H1 (cell line): Measurements from ENCODE around the gene ITGB8. TPM values are rescaled to one million over a fixed set of nuclear protein-coding genes. Genes with fewer than 3 reads are reported as not detected.

Experiments
- CTCF ChIA-PET: fragments of 300-600 bp; sonication (Branson Sonifier 250); formaldehyde crosslinking; loops from one replicate; lab custom pipeline; 2021; ENCODE audit not compliant: partially characterized antibody; lab: Charles Lee
- POLR2A ChIA-PET: fragments of 300-600 bp; sonication (Branson Sonifier 250); formaldehyde crosslinking; loops from one replicate; lab custom pipeline; 2021; ENCODE audit warnings: inconsistent platforms; ENCODE audit not compliant: partially characterized antibody; lab: Charles Lee
- DNase-seq, 2 experiments: peaks; one replicate each; pipeline versions ENCODE4 v3.0.0 to v3.0.0-alpha.2; 2010 to 2022; ENCODE audit warnings: low spot score in 2 of 2, low read depth in 1 of 2, mixed read lengths in 1 of 2
- FAIRE-seq: peaks from 2 replicates; lab custom pipeline; 2011; peaks lifted over from hg19 to GRCh38; lab: Jason Lieb, UNC
- H2AFZ ChIP-seq: 2 replicates; pipeline ENCODE4 v1.8.1; 2012; ENCODE audit warnings: low read length, inconsistent platforms
- H2AK5ac ChIP-seq: 2 replicates; pipeline ENCODE4 v1.6.1; 2013; ENCODE audit warnings: low read depth, low read length
- H2BK120ac ChIP-seq: replicated peaks from 2 replicates; pipeline ENCODE3; 2013; ENCODE audit warnings: low read depth, low read length, inconsistent platforms
- H2BK12ac ChIP-seq: 2 replicates; pipeline ENCODE4 v1.6.1; 2013; ENCODE audit warnings: low read depth, low read length
- H2BK15ac ChIP-seq: 2 replicates; pipeline ENCODE4 v1.6.1; 2013; ENCODE audit warnings: low read length
- H2BK20ac ChIP-seq: 2 replicates; pipeline ENCODE4 v1.6.1; 2013; ENCODE audit warnings: low read length
- H2BK5ac ChIP-seq: 2 replicates; pipeline ENCODE4 v1.6.1; 2013; ENCODE audit warnings: low read depth, low read length
- H3K14ac ChIP-seq: 2 replicates; pipeline ENCODE4 v1.6.1; 2013; ENCODE audit warnings: inconsistent platforms; ENCODE audit not compliant: insufficient read length
- H3K18ac ChIP-seq: 2 replicates; pipeline ENCODE4 v1.6.1; 2013; ENCODE audit warnings: low read length; ENCODE audit errors: extremely low read depth
- H3K23ac ChIP-seq: 2 replicates; pipeline ENCODE4 v1.6.1; 2013; ENCODE audit warnings: inconsistent platforms; ENCODE audit not compliant: insufficient read length
- H3K23me2 ChIP-seq: 2 replicates; pipeline ENCODE4 v1.6.1; 2013; ENCODE audit warnings: low read depth, low read length
- H3K27ac ChIP-seq: 2 replicates; pipeline ENCODE4 v1.6.1; 2011; ENCODE audit warnings: low read depth, low read length, inconsistent platforms
- H3K27me3 ChIP-seq, 4 experiments: replicated peaks in 1 of 4; 1 replicate in 1 of 4; 2 replicates in 3 of 4; pipeline versions ENCODE4 v1.6.1 to v1.8.1; 2011 to 2013; ENCODE audit warnings: low read length in 3 of 4, mild to moderate bottlenecking in 3 of 4, inconsistent platforms in 2 of 4, mixed read lengths in 2 of 4, moderate library complexity in 1 of 4; ENCODE audit not compliant: control insufficient read depth in 3 of 4, insufficient read depth in 3 of 4; ENCODE audit errors: extremely low read depth in 1 of 4
- H3K36me3 ChIP-seq, 4 experiments: 2 replicates each; pipeline versions ENCODE4 v1.6.1 to v1.8.1; 2011 to 2013; ENCODE audit warnings: mild to moderate bottlenecking in 4 of 4, low read length in 3 of 4, moderate library complexity in 2 of 4, control low read depth in 1 of 4, inconsistent platforms in 1 of 4; ENCODE audit not compliant: insufficient read depth in 4 of 4, control insufficient read depth in 2 of 4
- H3K4ac ChIP-seq: replicated peaks from 2 replicates; pipeline ENCODE3; 2013; ENCODE audit warnings: low read length, low read depth, mixed read lengths, inconsistent platforms; ENCODE audit not compliant: insufficient read length
- H3K4me1 ChIP-seq, 4 experiments: replicated peaks in 1 of 4; 1 replicate in 1 of 4; 2 replicates in 3 of 4; pipeline versions ENCODE4 v1.6.1 to v1.8.1; 2011 to 2013; ENCODE audit warnings: low read length in 3 of 4, inconsistent platforms in 2 of 4, mixed read lengths in 1 of 4; ENCODE audit not compliant: insufficient read depth in 4 of 4, control insufficient read depth in 3 of 4
- H3K4me2 ChIP-seq, 2 experiments: 2 replicates each; pipeline versions ENCODE4 v1.6.1 to v1.8.1; 2011 to 2013; ENCODE audit warnings: low read depth in 2 of 2, low read length in 2 of 2, control low read depth in 1 of 2, inconsistent platforms in 1 of 2, mild to moderate bottlenecking in 1 of 2; ENCODE audit not compliant: insufficient read depth in 1 of 2
- H3K4me3 ChIP-seq, 4 experiments: fragments of 200-600, 300-600 bp in 1 of 4; sonication (generic), shearing (Covaris generic), sonication (Bioruptor Twin) in 1 of 4; 2 replicates each; pipeline versions ENCODE4 v1.5.1 to v1.8.1; 2011 to 2016; ENCODE audit warnings: low read length in 4 of 4, low read depth in 3 of 4, control low read depth in 2 of 4, inconsistent platforms in 2 of 4, mild to moderate bottlenecking in 2 of 4, mixed read lengths in 1 of 4, moderate library complexity in 1 of 4; ENCODE audit not compliant: insufficient read depth in 2 of 4; ENCODE audit errors: extremely low read depth in 1 of 4
- H3K56ac ChIP-seq: replicated peaks from 2 replicates; pipeline ENCODE3; 2013; ENCODE audit warnings: low read depth, mild to moderate bottlenecking, mixed read lengths, low read length, inconsistent platforms; ENCODE audit not compliant: insufficient read length
- H3K79me1 ChIP-seq: 2 replicates; pipeline ENCODE4 v1.6.1; 2013; ENCODE audit warnings: low read depth, low read length, control low read depth
- H3K79me2 ChIP-seq, 2 experiments: 2 replicates each; pipeline versions ENCODE4 v1.6.1 to v1.8.1; 2012 to 2013; ENCODE audit warnings: low read length in 2 of 2, mild to moderate bottlenecking in 2 of 2, inconsistent platforms in 1 of 2; ENCODE audit not compliant: insufficient read depth in 2 of 2, control insufficient read depth in 1 of 2
- H3K9ac ChIP-seq, 4 experiments: replicated peaks in 1 of 4; 1 replicate in 1 of 4; 2 replicates in 3 of 4; pipeline versions ENCODE4 v1.6.1 to v1.8.1; 2011 to 2013; ENCODE audit warnings: low read depth in 3 of 4, low read length in 3 of 4, control low read depth in 2 of 4, mild to moderate bottlenecking in 2 of 4, moderate library complexity in 2 of 4, inconsistent platforms in 1 of 4; ENCODE audit errors: extremely low read depth in 1 of 4
- H3K9me3 ChIP-seq, 2 experiments: 2 replicates each; pipeline versions ENCODE4 v1.6.1 to v1.8.1; 2012 to 2013; ENCODE audit warnings: mild to moderate bottlenecking in 2 of 2, moderate library complexity in 2 of 2, control low read depth in 1 of 2, inconsistent platforms in 1 of 2, low read depth in 1 of 2, low read length in 1 of 2, mixed read lengths in 1 of 2; ENCODE audit not compliant: insufficient read depth in 2 of 2
- H4K20me1 ChIP-seq, 2 experiments: replicated peaks in 1 of 2; 2 replicates each; pipeline versions ENCODE3 to v1.8.1; 2011 to 2013; ENCODE audit warnings: inconsistent platforms in 2 of 2, low read length in 2 of 2, mild to moderate bottlenecking in 1 of 2; ENCODE audit not compliant: insufficient read depth in 2 of 2, control insufficient read depth in 1 of 2
- H4K5ac ChIP-seq: 2 replicates; pipeline ENCODE4 v1.6.1; 2013; ENCODE audit warnings: low read length, low read depth, mixed read lengths, inconsistent platforms; ENCODE audit not compliant: insufficient read length
- H4K8ac ChIP-seq: 2 replicates; pipeline ENCODE4 v1.8.0; 2013; ENCODE audit warnings: mild to moderate bottlenecking, moderate library complexity, low read length, inconsistent platforms; ENCODE audit not compliant: insufficient read depth; ENCODE audit errors: extremely low read depth
- H4K91ac ChIP-seq: replicated peaks from 2 replicates; pipeline ENCODE3; 2013; ENCODE audit warnings: low read length, mixed read lengths, inconsistent platforms; ENCODE audit not compliant: insufficient read length
- ATF2 ChIP-seq: IDR thresholded peaks from 2 replicates; pipeline ENCODE4 v1.6.1; 2012; ENCODE audit warnings: low read length, inconsistent platforms
- BACH1 ChIP-seq: IDR thresholded peaks from 2 replicates; pipeline ENCODE4 v1.6.1; 2012; ENCODE audit warnings: low read length, improper control_type of control experiment
- BCL11A ChIP-seq, 2 experiments: IDR thresholded peaks; one replicate each; pipeline ENCODE4 v1.6.1; 2011; ENCODE audit warnings: low read depth in 2 of 2, low read length in 2 of 2, mild to moderate bottlenecking in 2 of 2
- CBX5 ChIP-seq: fragments of 300-800, 300-1000 bp; sonication (generic); IDR thresholded peaks from 2 replicates; pipeline ENCODE4 v1.7.1; 2016; ENCODE audit warnings: antibody characterized with exemption, low read length, low read depth
- FOSL1 ChIP-seq: IDR thresholded peaks from 2 replicates; pipeline ENCODE4 v1.6.1; 2011; ENCODE audit warnings: mild to moderate bottlenecking, low read depth, low read length, moderate library complexity; ENCODE audit not compliant: insufficient read depth
- KDM1A ChIP-seq: fragments of 200-600, 300-600 bp; sonication (generic); IDR thresholded peaks from 2 replicates; pipeline ENCODE4 v1.7.1; 2016; ENCODE audit warnings: mild to moderate bottlenecking, low read length, borderline replicate concordance
- MAX ChIP-seq: IDR thresholded peaks from 2 replicates; pipeline ENCODE4 v1.6.1; 2012; ENCODE audit warnings: inconsistent platforms
- USF2 ChIP-seq: IDR thresholded peaks from 2 replicates; pipeline ENCODE4 v1.6.1; 2011; ENCODE audit warnings: low read length, improper control_type of control experiment
- YY1 ChIP-seq: IDR thresholded peaks from 2 replicates; pipeline ENCODE4 v1.6.1; 2011; ENCODE audit warnings: low read depth, mild to moderate bottlenecking, low read length
- WGBS, 2 experiments: shearing (Covaris generic) in 1 of 2; methylation state at CpG; one replicate each; pipeline versions ENCODE4 v1.1.6 to v1.1.7; 2013 to 2015; ENCODE audit warnings: low lambda C conversion rate in 2 of 2, mixed read lengths in 2 of 2, inconsistent platforms in 1 of 2, low coverage in 1 of 2, missing lambda C conversion rate in 1 of 2; ENCODE audit not compliant: insufficient replicate concordance in 2 of 2, insufficient coverage in 1 of 2, insufficient read length in 1 of 2; ENCODE audit errors: extremely low coverage in 1 of 2, missing lambda C conversion rate in 1 of 2; 5-methylcytosine and 5-hydroxymethylcytosine counted together
- polyA plus RNA-seq, 7 experiments: library from polyadenylated mRNA; depleted of rRNA in 3 of 7; stranded (reverse) in 5 of 7; unstranded in 2 of 7; fragments of >200 nt in 5 of 7; fragments of 200-250 nt in 2 of 7; gene quantifications; 1 replicate in 5 of 7; 2 replicates in 1 of 7; 4 replicates in 1 of 7; pipeline versions ENCODE4 v1.2.1 to v1.2.3, GENCODE V29; 2011 to 2013; ENCODE audit warnings: missing spikeins in 2 of 7, mixed read lengths in 2 of 7
- total RNA-seq: library from RNA; stranded (reverse); fragmentation: NEBNext Ultra II Directional; extraction: Animal tissue kit (Norgen Biotek cat#: 25700); gene quantifications from 2 replicates; pipeline ENCODE4 v1.2.1, GENCODE V29; 2021

The ITGB8 gene
- total and polyA plus RNA-seq, 2 of the 8 experiments (the other 6 are each of a cell fraction or from before 2014, with no cell fraction given), result 1.2 to 3.6 TPM

GRCh38 chr7:20444030-20444800 lies 113.5 kb downstream of the ITGB8 start:
- Histone ChIP-seq H2AK5ac (no peak overlapping the region), H3K4ac (no peak overlapping the region), H3K23me2 (no peaks in the 10 kb centered on the region), H4K91ac (no peak overlapping the region), H4K5ac (no peak overlapping the region), H2BK120ac (no peak overlapping the region), H3K79me2 (no peaks in the 10 kb centered on the region), H3K56ac (no peak overlapping the region), H3K18ac (no peak overlapping the region), H3K27me3 (no peaks in the 10 kb centered on the region), H2BK20ac (no peak overlapping the region), H4K20me1 (no peaks in the 10 kb centered on the region), H3K9ac (no peak overlapping the region), H3K4me2 (no peak overlapping the region), H2BK12ac (no peak overlapping the region), H3K27ac (no peak overlapping the region), H3K4me1 (no peaks in the 10 kb centered on the region; a peak in 1 of 7 replicates), H2AFZ (no peak overlapping the region), H3K4me3 (no peak overlapping the region), H3K79me1 (no peaks in the 10 kb centered on the region), H3K9me3 (peaks cover 0 to 6% of the 10 kb centered on the region in 2 experiments; a peak in 1 of 4 replicates), H3K14ac (no peak overlapping the region), H3K23ac (no peak overlapping the region), H2BK5ac (no peak overlapping the region), H2BK15ac (no peak overlapping the region), H4K8ac (no peak overlapping the region; the same call in 1 of the 2 replicates), H3K36me3 (no peaks in the 10 kb centered on the region)
- POLR2A ChIA-PET, result interaction anchor here (0.9 kb wide), 1 partner anchor 735 kb away, joined by 3 read pairs; the partner anchor contains the start of gene POLR1F
- CTCF ChIA-PET, result interaction anchor here (0.6 to 3.5 kb wide), 6 partner anchors 93 to 696 kb away, joined by 3 to 11 read pairs (median 3); no protein-coding TSS in a partner anchor
- no peak for FAIRE-seq
- DNase-seq, result no peak
- 82% methylated on average over 2 of the region's 2 CpGs; no CpG with 5 or more reads in 1 of the 2 experiments for WGBS, 2 experiments
- TF ChIP-seq KDM1A (no peak), ATF2 (no peak), USF2 (no peak), BACH1 (no peak), BCL11A (IDR thresholded peaks at IDR 0.05; ENCODE audit: low read depth in 2 of 2, low read length in 2 of 2) (no peak), MAX (no peak), FOSL1 (no peak), YY1 (no peak), CBX5 (no peak)
